ENCODE measurements around the gene RETREG3. TPM values are rescaled to one million over a fixed set of nuclear protein-coding genes. Genes with fewer than 3 reads are reported as not detected.

Gene RETREG3
- total and polyA plus RNA-seq, 9 of the 15 experiments (the other 6 are each of a cell fraction or from before 2014, with no cell fraction given), result 4.1 to 39.0 (median 16.9) TPM

DNA sequence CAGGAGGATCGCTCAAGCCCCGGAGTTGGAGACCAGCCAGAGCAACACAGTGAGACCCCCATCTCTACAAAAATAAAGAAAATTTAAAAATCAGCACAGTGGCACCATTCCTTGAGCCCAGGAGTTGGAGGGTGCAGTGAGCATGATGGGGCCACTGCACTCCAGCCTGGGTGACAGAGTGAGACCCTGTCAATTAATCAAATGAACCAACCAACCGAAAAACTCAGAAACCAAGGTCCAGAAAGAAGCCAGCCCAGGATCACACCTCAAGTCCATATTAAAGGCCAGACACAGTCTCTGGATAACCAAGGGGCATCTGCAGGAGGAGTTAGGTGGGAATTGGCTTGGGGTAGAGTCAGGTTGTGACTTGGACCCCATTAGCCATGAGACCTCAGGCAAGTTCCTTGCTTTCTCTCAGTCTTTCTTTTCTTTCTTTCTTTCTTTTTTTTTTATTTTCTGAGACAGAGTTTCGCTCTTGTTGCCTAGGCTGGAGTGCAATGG, 54.0 kb downstream of the RETREG3 start:
- ATAC-seq (no peak), FAIRE-seq (peak; percentile 6), DNase-seq (ENCODE audit: extremely low read depth in 1 of 4, low spot score in 3 of 4) (no peak)
- Histone ChIP-seq H3K79me2 (ENCODE audit: control insufficient read depth, insufficient read depth, low read length) (peaks cover 26% of the 10 kb centered on the region), H3K36me3 (ENCODE audit: control insufficient read depth, insufficient read depth, low read length) (peaks cover 4% of the 10 kb centered on the region; the same call in 1 of the 3 replicates), H3K27ac (ENCODE audit: extremely low read depth, low read depth, low read length) (peak overlapping the region; percentile 91), H3K9me3 (replicated peaks; ENCODE audit: control insufficient read depth, insufficient read depth, low read depth, low read length) (no peaks in the 10 kb centered on the region), H2AFZ (ENCODE audit: low read depth, low read length) (peak overlapping the region; percentile 85), H3K4me3 (peak overlapping the region; percentile 87), H3K4me1 (replicated peaks in 1 of 2; ENCODE audit: control insufficient read depth in 2 of 2, insufficient read depth in 2 of 2, low read length in 2 of 2) (peaks cover 18 to 45% of the 10 kb centered on the region in 2 experiments; a peak in 4 of 5 replicates), H3K9me1 (ENCODE audit: control insufficient read depth, insufficient read depth, low read length) (no peaks in the 10 kb centered on the region), H4K20me1 (replicated peaks; ENCODE audit: control insufficient read depth, insufficient read depth, low read length) (no peaks in the 10 kb centered on the region), H3K4me2 (ENCODE audit: insufficient read depth, low read length) (peak overlapping the region; percentile 96), H3K9ac (ENCODE audit: insufficient read depth in 1 of 2, low read depth in 2 of 2, low read length in 2 of 2) (peak overlapping the region; percentile 66 to 100), H3K27me3 (ENCODE audit: control insufficient read depth in 2 of 2, insufficient read depth in 2 of 2, low read length in 2 of 2) (no peaks in the 10 kb centered on the region)
- in situ Hi-C loops (cut with MboI), result no loop called here
- intact Hi-C loops (cut with micrococcal nuclease), result no loop called here
- TF ChIP-seq, protein P1, sequence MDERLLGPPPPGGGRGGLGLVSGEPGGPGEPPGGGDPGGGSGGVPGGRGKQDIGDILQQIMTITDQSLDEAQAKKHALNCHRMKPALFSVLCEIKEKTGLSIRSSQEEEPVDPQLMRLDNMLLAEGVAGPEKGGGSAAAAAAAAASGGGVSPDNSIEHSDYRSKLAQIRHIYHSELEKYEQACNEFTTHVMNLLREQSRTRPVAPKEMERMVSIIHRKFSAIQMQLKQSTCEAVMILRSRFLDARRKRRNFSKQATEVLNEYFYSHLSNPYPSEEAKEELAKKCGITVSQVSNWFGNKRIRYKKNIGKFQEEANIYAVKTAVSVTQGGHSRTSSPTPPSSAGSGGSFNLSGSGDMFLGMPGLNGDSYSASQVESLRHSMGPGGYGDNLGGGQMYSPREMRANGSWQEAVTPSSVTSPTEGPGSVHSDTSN (CRISPR knock-in tag; IDR thresholded peaks at IDR 0.05; ENCODE audit: low read depth), result no peak
- TF ChIP-seq, protein P1 (tag; conservative IDR thresholded peaks at IDR 0.05; ENCODE audit: low read depth), result 0 out of 2 replicates have a peak, but pooled peaks have one; percentile 28
- no peak for TF ChIP-seq KAT2B (IDR thresholded peaks at IDR 0.05; ENCODE audit: low read depth, low read length)
- TF ChIP-seq, protein P2, sequence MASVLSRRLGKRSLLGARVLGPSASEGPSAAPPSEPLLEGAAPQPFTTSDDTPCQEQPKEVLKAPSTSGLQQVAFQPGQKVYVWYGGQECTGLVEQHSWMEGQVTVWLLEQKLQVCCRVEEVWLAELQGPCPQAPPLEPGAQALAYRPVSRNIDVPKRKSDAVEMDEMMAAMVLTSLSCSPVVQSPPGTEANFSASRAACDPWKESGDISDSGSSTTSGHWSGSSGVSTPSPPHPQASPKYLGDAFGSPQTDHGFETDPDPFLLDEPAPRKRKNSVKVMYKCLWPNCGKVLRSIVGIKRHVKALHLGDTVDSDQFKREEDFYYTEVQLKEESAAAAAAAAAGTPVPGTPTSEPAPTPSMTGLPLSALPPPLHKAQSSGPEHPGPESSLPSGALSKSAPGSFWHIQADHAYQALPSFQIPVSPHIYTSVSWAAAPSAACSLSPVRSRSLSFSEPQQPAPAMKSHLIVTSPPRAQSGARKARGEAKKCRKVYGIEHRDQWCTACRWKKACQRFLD (CRISPR knock-in tag; IDR thresholded peaks at IDR 0.05), result 0 out of 2 replicates have a peak, but pooled peaks have one; percentile 7
- no peak for TF ChIP-seq TAF7 (tag; IDR thresholded peaks at IDR 0.05)
- TF ChIP-seq NR4A1 (CRISPR knock-in tag; IDR thresholded peaks at IDR 0.05), result no peak
- TF ChIP-seq NR4A1 (tag; IDR thresholded peaks at IDR 0.05), result no peak
- TF ChIP-seq, protein P3, sequence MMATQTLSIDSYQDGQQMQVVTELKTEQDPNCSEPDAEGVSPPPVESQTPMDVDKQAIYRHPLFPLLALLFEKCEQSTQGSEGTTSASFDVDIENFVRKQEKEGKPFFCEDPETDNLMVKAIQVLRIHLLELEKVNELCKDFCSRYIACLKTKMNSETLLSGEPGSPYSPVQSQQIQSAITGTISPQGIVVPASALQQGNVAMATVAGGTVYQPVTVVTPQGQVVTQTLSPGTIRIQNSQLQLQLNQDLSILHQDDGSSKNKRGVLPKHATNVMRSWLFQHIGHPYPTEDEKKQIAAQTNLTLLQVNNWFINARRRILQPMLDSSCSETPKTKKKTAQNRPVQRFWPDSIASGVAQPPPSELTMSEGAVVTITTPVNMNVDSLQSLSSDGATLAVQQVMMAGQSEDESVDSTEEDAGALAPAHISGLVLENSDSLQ (IDR thresholded peaks at IDR 0.05), result peak; percentile 34; the same call in 1 of the 2 replicates
- peak; percentile 39 for TF ChIP-seq MEIS2 (IDR thresholded peaks at IDR 0.05; ENCODE audit: partially characterized antibody)
- no peak for TF ChIP-seq TAF15 (IDR thresholded peaks at IDR 0.05; ENCODE audit: low read depth, low read length)
- POLR2A ChIA-PET, result interaction anchor here (0.6 to 1.3 kb wide), 4 partner anchors 18 to 279 kb away, joined by 3 to 4 read pairs (median 3); no protein-coding TSS in a partner anchor
- WGBS (ENCODE audit: insufficient coverage, low coverage, missing lambda C conversion rate), result 25% methylated on average over 4 of the region's 4 CpGs
- TSS peak; percentile 78 for BruUV-seq (replicated peaks)
- CTCF ChIA-PET (ENCODE audit: low intra/inter-chr PET ratio), result no interaction called here
